Measurements from ENCODE around the gene VPS4A.

Gene VPS4A

GRCh38 chr16:69349536-69349935 is 38.4 kb downstream of the VPS4A start:
- TF ChIP-seq EP300 (IDR thresholded peaks at IDR 0.05; ENCODE audit: borderline replicate concordance) (no peak), CEBPB (IDR thresholded peaks at IDR 0.05) (no peak), USF1 (IDR thresholded peaks at IDR 0.05) (peak; percentile 28; the same call in 1 of the 2 replicates)

GRCh38 chr16:69350536-69351133 is 39.5 kb downstream of the VPS4A start:
- TF ChIP-seq TCF12 (IDR thresholded peaks at IDR 0.05; ENCODE audit: low read depth), result no peak

GRCh38 chr16:69351309-69352027 is 40.3 kb downstream of the VPS4A start, which contains the start of gene TMED6:
TMED6 (minus strand) TSS chr16:69351786; CDS start chr16:69351753, 33 bp downstream.
- TF ChIP-seq FOXM1 (IDR thresholded peaks at IDR 0.05; ENCODE audit: borderline replicate concordance, low read depth), result no peak
- TF ChIP-seq CEBPB (IDR thresholded peaks at IDR 0.05), result no peak

- TF ChIP-seq CEBPB (IDR thresholded peaks at IDR 0.05) (peak; percentile 80), USF1 (IDR thresholded peaks at IDR 0.05) (no peak)
Observed at GRCh38 chr16:69363281-69363717, 52.1 kb downstream of the VPS4A start.

- no peak for TF ChIP-seq TCF12 (IDR thresholded peaks at IDR 0.05; ENCODE audit: low read depth)
- no peak for TF ChIP-seq FOXM1 (IDR thresholded peaks at IDR 0.05; ENCODE audit: borderline replicate concordance, low read depth)
- TF ChIP-seq RAD21 (IDR thresholded peaks at IDR 0.05; ENCODE audit: low read depth), result no peak
- no peak for TF ChIP-seq USF1 (IDR thresholded peaks at IDR 0.05)
- TF ChIP-seq CEBPB (IDR thresholded peaks at IDR 0.05), result no peak
- no peak for TF ChIP-seq TAF1 (IDR thresholded peaks at IDR 0.05; ENCODE audit: low read depth)
- no peak for TF ChIP-seq NFIC (IDR thresholded peaks at IDR 0.05)
- no peak for TF ChIP-seq REST (IDR thresholded peaks at IDR 0.05; ENCODE audit: low read depth)
- no peak for TF ChIP-seq YY1 (IDR thresholded peaks at IDR 0.05; ENCODE audit: low read depth)
- no peak for TF ChIP-seq TEAD4 (IDR thresholded peaks at IDR 0.05)
- no peak for TF ChIP-seq CREB1 (IDR thresholded peaks at IDR 0.05; ENCODE audit: low read depth)
- TF ChIP-seq EP300 (IDR thresholded peaks at IDR 0.05; ENCODE audit: borderline replicate concordance), result no peak
- TF ChIP-seq, protein P1, sequence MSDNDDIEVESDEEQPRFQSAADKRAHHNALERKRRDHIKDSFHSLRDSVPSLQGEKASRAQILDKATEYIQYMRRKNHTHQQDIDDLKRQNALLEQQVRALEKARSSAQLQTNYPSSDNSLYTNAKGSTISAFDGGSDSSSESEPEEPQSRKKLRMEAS (IDR thresholded peaks at IDR 0.05), result no peak
- TF ChIP-seq EGR1 (IDR thresholded peaks at IDR 0.05), result no peak
- TF ChIP-seq ZBTB7A (IDR thresholded peaks at IDR 0.05; ENCODE audit: low read depth), result no peak
Observed at GRCh38 chr16:69364088-69364487, 52.9 kb downstream of the VPS4A start.

GRCh38 chr16:69365901-69366300 is 54.8 kb downstream of the VPS4A start:
- TF ChIP-seq NFIC (IDR thresholded peaks at IDR 0.05), result no peak
- no peak for TF ChIP-seq TAF1 (IDR thresholded peaks at IDR 0.05; ENCODE audit: low read depth)
- no peak for TF ChIP-seq USF1 (IDR thresholded peaks at IDR 0.05)
- no peak for TF ChIP-seq EP300 (IDR thresholded peaks at IDR 0.05; ENCODE audit: borderline replicate concordance)
- no peak for TF ChIP-seq ZBTB7A (IDR thresholded peaks at IDR 0.05; ENCODE audit: low read depth)
- TF ChIP-seq YY1 (IDR thresholded peaks at IDR 0.05; ENCODE audit: low read depth), result no peak
- no peak for TF ChIP-seq CEBPB (IDR thresholded peaks at IDR 0.05)
- no peak for TF ChIP-seq EGR1 (IDR thresholded peaks at IDR 0.05)
- TF ChIP-seq TCF12 (IDR thresholded peaks at IDR 0.05; ENCODE audit: low read depth), result no peak
- TF ChIP-seq RAD21 (IDR thresholded peaks at IDR 0.05; ENCODE audit: low read depth), result no peak
- no peak for TF ChIP-seq CREB1 (IDR thresholded peaks at IDR 0.05; ENCODE audit: low read depth)
- TF ChIP-seq TEAD4 (IDR thresholded peaks at IDR 0.05), result no peak
- no peak for TF ChIP-seq FOXM1 (IDR thresholded peaks at IDR 0.05; ENCODE audit: borderline replicate concordance, low read depth)
- TF ChIP-seq REST (IDR thresholded peaks at IDR 0.05; ENCODE audit: low read depth), result no peak
- TF ChIP-seq, protein P1 (IDR thresholded peaks at IDR 0.05), result no peak
